KMS-11 (cell line): ENCODE data around the gene FARS2.

Experiments used
- H2AFZ ChIP-seq: fragments of 200-600 bp; sonication (generic); 2 replicates; pipeline ENCODE4 v1.6.1; 2016; ENCODE audit warnings: antibody characterized with exemption, mixed run types, low read depth
- H3K27ac ChIP-seq: fragments of 200-600 bp; sonication (generic); 2 replicates; pipeline ENCODE4 v1.6.1; 2016; ENCODE audit warnings: mild to moderate bottlenecking, mixed run types
- H3K27me3 ChIP-seq: fragments of 200-600 bp; sonication (generic); 2 replicates; pipeline ENCODE4 v1.6.1; 2017; ENCODE audit warnings: mild to moderate bottlenecking, low read depth, mixed run types, moderate library complexity; ENCODE audit not compliant: insufficient read depth
- H3K36me3 ChIP-seq: fragments of 200-600 bp; sonication (generic); 2 replicates; pipeline ENCODE4 v1.6.1; 2017; ENCODE audit warnings: mild to moderate bottlenecking, mixed run types; ENCODE audit not compliant: insufficient read depth
- H3K4me1 ChIP-seq: fragments of 200-600 bp; sonication (generic); 2 replicates; pipeline ENCODE4 v1.6.1; 2016; ENCODE audit warnings: mild to moderate bottlenecking, low read depth, mixed run types; ENCODE audit not compliant: poor library complexity, severe bottlenecking
- H3K4me2 ChIP-seq: fragments of 200-600 bp; sonication (generic); 2 replicates; pipeline ENCODE4 v1.7.0; 2016; ENCODE audit warnings: mild to moderate bottlenecking, mixed run types
- H3K4me3 ChIP-seq: fragments of 200-600 bp; sonication (generic); IDR thresholded peaks from 2 replicates; pipeline ENCODE4 v1.6.1; 2017; ENCODE audit warnings: low read depth, low read length, mixed read lengths; ENCODE audit not compliant: insufficient read depth
- H3K79me2 ChIP-seq: fragments of 200-600 bp; sonication (generic); 2 replicates; pipeline ENCODE4 v1.6.1; 2016; ENCODE audit warnings: low read depth, mixed run types; ENCODE audit not compliant: insufficient read depth
- H3K9ac ChIP-seq: fragments of 200-600 bp; sonication (generic); 2 replicates; pipeline ENCODE4 v1.6.1; 2016; ENCODE audit warnings: mild to moderate bottlenecking, mixed run types
- H4K20me1 ChIP-seq: fragments of 200-600 bp; sonication (generic); 2 replicates; pipeline ENCODE4 v1.6.1; 2016; ENCODE audit warnings: mild to moderate bottlenecking, mixed run types; ENCODE audit not compliant: insufficient read depth
- TF ChIP-seq, protein P1 (sequence below): fragments of 200-600 bp; sonication (generic); conservative IDR thresholded peaks from 2 replicates; pipeline ENCODE4 v1.6.1; 2017; ENCODE audit warnings: low read depth, mild to moderate bottlenecking, antibody characterized with exemption, low read length, moderate library complexity, mixed read lengths

Gene FARS2

DNA sequence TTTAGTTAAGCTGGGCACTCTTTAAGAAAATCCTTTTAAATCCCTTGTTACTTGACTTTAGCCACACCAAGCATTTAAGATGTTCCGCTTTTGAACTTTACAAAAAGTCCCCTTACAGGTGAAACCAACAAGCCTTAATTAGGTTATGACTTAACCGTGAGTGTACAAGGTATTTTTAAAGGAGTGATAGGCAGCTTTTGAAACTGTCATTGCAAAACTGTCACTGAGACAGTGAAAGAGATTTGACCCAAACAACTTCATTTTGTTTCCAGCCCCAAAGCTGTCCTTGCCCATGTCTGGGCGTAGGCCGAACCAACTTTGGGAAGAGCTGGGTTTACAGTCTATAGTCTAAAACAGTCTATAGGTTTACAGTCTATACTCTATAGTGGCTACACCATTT, 305.4 kb downstream of the FARS2 start:
- no peaks in the 10 kb centered on the region for H3K36me3 ChIP-seq
- H3K27ac ChIP-seq, result no peak overlapping the region
- no peak overlapping the region for H3K4me3 ChIP-seq
- no peak overlapping the region for H2AFZ ChIP-seq
- no peak overlapping the region for H3K4me2 ChIP-seq
- TF ChIP-seq, protein P1, sequence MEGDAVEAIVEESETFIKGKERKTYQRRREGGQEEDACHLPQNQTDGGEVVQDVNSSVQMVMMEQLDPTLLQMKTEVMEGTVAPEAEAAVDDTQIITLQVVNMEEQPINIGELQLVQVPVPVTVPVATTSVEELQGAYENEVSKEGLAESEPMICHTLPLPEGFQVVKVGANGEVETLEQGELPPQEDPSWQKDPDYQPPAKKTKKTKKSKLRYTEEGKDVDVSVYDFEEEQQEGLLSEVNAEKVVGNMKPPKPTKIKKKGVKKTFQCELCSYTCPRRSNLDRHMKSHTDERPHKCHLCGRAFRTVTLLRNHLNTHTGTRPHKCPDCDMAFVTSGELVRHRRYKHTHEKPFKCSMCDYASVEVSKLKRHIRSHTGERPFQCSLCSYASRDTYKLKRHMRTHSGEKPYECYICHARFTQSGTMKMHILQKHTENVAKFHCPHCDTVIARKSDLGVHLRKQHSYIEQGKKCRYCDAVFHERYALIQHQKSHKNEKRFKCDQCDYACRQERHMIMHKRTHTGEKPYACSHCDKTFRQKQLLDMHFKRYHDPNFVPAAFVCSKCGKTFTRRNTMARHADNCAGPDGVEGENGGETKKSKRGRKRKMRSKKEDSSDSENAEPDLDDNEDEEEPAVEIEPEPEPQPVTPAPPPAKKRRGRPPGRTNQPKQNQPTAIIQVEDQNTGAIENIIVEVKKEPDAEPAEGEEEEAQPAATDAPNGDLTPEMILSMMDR, result no peak
- no peaks in the 10 kb centered on the region for H3K4me1 ChIP-seq
- H3K79me2 ChIP-seq, result no peaks in the 10 kb centered on the region
- no peak overlapping the region for H3K9ac ChIP-seq
- H3K27me3 ChIP-seq, result no peaks in the 10 kb centered on the region
- H4K20me1 ChIP-seq, result no peaks in the 10 kb centered on the region

DNA sequence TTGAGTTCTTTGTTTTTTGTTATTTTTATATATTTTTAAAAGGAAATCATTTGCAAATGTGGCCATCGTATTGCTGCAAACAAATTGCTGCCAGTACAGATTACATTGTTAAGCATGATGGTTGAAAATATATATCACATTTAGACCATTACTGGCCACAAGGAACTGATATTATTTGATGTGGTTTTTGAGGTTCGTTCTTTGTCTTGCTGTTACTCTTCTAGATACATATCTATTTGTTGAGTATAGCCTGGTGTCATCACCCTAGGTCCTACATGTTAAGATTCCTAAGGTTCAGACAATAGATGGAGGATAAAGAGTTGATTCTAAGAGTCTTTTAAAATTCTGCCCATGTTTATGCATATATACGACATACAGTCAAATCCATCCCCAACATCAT, 306.0 kb downstream of the FARS2 start:
- TF ChIP-seq, protein P1, result no peak
- Histone ChIP-seq H3K27me3 (no peaks in the 10 kb centered on the region), H3K36me3 (no peaks in the 10 kb centered on the region), H3K4me3 (no peak overlapping the region), H2AFZ (no peak overlapping the region), H3K27ac (no peak overlapping the region), H3K4me2 (no peak overlapping the region), H3K9ac (no peak overlapping the region), H3K4me1 (no peaks in the 10 kb centered on the region), H3K79me2 (no peaks in the 10 kb centered on the region), H4K20me1 (no peaks in the 10 kb centered on the region)

DNA sequence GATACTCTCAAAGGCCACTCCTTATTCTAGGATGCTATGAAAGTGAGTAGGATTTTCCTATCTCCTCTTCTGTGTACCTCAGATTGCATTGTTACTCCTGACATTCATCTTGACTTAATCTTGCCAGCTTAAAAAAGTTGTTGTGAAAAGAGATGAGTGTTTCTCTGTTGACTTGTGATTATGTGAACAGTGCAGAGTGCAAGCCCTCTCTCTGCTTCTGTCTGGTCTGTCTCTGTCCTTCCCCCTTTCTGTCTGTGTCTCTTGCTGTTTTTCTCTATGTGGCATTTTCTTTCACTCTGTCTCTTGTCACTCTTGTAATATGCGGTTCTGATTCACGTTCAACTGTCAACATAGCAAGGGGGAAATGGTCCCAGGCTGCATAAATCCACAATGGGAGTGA, 306.6 kb downstream of the FARS2 start:
- H3K9ac ChIP-seq, result no peak overlapping the region
- TF ChIP-seq, protein P1, result no peak
- H3K27ac ChIP-seq, result no peak overlapping the region
- H3K4me3 ChIP-seq, result no peak overlapping the region
- H3K4me2 ChIP-seq, result no peak overlapping the region
- H3K36me3 ChIP-seq, result no peaks in the 10 kb centered on the region
- no peaks in the 10 kb centered on the region for H3K4me1 ChIP-seq
- no peak overlapping the region for H2AFZ ChIP-seq
- no peaks in the 10 kb centered on the region for H3K79me2 ChIP-seq
- H3K27me3 ChIP-seq, result no peaks in the 10 kb centered on the region
- no peaks in the 10 kb centered on the region for H4K20me1 ChIP-seq

DNA sequence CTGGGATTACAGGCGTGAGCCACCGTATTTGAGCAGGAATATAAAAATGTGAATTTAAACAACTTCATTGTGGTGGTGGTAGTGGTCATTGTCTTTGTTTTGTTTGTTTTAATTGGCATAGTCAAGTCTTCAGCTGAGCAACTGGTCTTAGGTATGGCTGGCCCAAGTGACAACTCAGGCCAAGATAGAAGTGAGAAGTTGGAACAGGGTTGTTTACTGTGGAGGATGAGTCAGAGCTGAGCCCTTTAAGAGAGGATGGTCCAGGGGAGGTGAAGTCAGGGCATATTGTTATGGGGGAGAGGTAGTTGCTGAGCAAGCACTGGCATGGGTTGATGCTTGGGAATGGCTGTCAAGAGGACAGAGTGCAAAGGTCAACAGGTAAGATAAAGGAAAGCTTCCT, 308.2 kb downstream of the FARS2 start:
- H3K27ac ChIP-seq, result no peak overlapping the region
- H3K4me2 ChIP-seq, result no peak overlapping the region
- TF ChIP-seq, protein P1, result no peak
- H3K4me3 ChIP-seq, result no peak overlapping the region
- no peaks in the 10 kb centered on the region for H3K36me3 ChIP-seq
- H3K27me3 ChIP-seq, result no peaks in the 10 kb centered on the region
- no peak overlapping the region for H2AFZ ChIP-seq
- no peaks in the 10 kb centered on the region for H3K4me1 ChIP-seq
- no peaks in the 10 kb centered on the region for H3K79me2 ChIP-seq
- no peaks in the 10 kb centered on the region for H4K20me1 ChIP-seq
- no peak overlapping the region for H3K9ac ChIP-seq

DNA sequence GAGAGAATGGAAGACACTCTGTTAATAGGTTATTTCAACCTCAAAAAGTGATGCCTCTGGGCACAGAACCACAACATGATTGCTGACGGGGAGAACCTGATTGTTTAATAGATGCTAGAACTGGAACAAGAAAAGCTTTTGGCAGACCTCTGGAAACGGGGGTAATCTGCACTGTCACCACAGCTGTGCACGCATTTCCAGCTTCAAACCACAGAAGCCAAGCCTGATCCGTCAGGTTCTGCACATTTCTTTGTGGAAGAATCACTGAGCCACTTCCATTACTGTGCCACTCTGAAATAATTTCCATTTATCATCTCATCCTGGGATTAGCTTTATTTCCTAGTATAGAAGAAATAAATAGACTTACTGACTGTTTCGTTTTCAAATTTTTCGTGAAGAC, 309.3 kb downstream of the FARS2 start:
- H3K9ac ChIP-seq, result no peak overlapping the region
- H3K27me3 ChIP-seq, result no peaks in the 10 kb centered on the region
- no peak overlapping the region for H3K4me3 ChIP-seq
- H3K4me1 ChIP-seq, result no peaks in the 10 kb centered on the region
- no peaks in the 10 kb centered on the region for H4K20me1 ChIP-seq
- H3K4me2 ChIP-seq, result no peak overlapping the region
- no peak overlapping the region for H3K27ac ChIP-seq
- no peak overlapping the region for H2AFZ ChIP-seq
- no peaks in the 10 kb centered on the region for H3K79me2 ChIP-seq
- TF ChIP-seq, protein P1, result no peak
- H3K36me3 ChIP-seq, result no peaks in the 10 kb centered on the region
